Stomach (tissue), 4 donors: ENCODE data around the gene TBC1D14.

ENCODE experiments used
- POLR2A ChIP-seq, 4 donors: fragments of 450-650 bp; IDR thresholded peaks; one replicate each; pipeline ENCODE4 v1.6.1; 2016; ENCODE audit warnings: antibody characterized with exemption in 4 of 4, control low read depth in 2 of 4, mild to moderate bottlenecking in 1 of 4, moderate library complexity in 1 of 4
- POLR2AphosphoS5 ChIP-seq, 3 donors: sonication (generic); formaldehyde crosslinking; IDR thresholded peaks; one replicate each; pipeline ENCODE4 v1.6.1; 2016; ENCODE audit warnings: antibody characterized with exemption in 3 of 3

DNA sequence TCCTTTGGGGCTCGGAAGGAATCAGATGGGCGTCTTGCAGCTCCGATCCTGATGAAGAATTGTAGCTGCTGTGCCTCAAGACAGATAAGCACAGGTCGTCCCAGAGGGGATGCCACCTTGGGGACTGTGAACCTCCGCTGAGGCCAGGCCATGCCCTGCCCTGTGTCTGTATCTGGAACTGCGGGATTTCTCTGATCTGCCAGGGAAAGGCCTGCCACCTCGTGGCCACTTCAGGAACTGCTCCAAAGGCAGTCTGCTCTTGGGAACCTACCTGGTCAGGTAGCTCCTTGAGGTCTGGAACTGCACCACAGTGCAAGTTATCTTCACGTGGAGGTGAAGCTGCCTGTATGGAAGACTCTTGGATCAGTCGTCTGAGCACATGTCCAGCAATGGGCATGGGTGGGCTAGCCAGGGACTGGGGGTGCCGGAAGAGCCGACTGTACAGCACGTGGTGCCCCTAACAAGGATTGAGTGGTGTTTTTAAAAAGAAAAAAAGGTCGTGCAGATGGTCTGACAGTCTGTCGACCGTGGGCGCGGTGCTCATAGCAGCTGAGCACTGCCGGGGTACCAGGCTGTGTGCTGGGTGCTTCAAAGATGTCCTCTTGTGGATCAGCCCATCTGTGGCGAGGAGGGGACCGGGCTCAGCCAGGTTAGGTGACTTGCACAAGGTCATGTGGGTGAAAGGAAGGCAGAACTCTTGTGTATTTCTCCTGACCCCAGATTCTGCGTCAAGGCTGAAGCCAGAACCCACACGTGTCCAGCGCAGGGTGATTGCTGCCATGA, 161.3 kb downstream of the TBC1D14 start:
- no peak for TF ChIP-seq POLR2A (IDR thresholded peaks at IDR 0.05)
- TF ChIP-seq POLR2AphosphoS5 (IDR thresholded peaks at IDR 0.05) = peak in 2 of 3 donors; percentile 8 to 81
